Measurements from ENCODE around the gene ANGEL1. TPM values are rescaled to one million over a fixed set of nuclear protein-coding genes. Genes with fewer than 3 reads are reported as not detected.

The ANGEL1 gene
- polyA plus RNA-seq, 1 of the 3 experiments (the other 2 are of a cell fraction) = 14.1 TPM

- Histone ChIP-seq H3K4me2 (no peak within 1 kb of the TSS), H3K36me3 (replicated peaks in 1 of 2; ENCODE audit: control insufficient read depth in 1 of 2, insufficient read depth in 2 of 2, low read length in 1 of 2) (no peaks in the 10 kb centered on the region), H3K27ac (ENCODE audit: low read depth in 2 of 2, low read length in 1 of 2) (no peak within 1 kb of the TSS), H3K27me3 (ENCODE audit: insufficient read depth) (no peaks in the 10 kb centered on the region), H3K4me1 (ENCODE audit: control insufficient read depth in 1 of 2, insufficient read depth in 2 of 2, low read depth in 1 of 2, low read length in 1 of 2) (peaks cover 0 to 13% of the 10 kb centered on the region in 2 experiments; a peak in 1 of 4 replicates), H4K20me1 (ENCODE audit: insufficient read depth) (no peaks in the 10 kb centered on the region), H3K79me2 (ENCODE audit: insufficient read depth) (no peaks in the 10 kb centered on the region), H2AFZ (ENCODE audit: low read depth) (no peak within 1 kb of the TSS), H3K9me2 (no peaks in the 10 kb centered on the region), H3K4me3 (ENCODE audit: low read depth in 2 of 2, low read length in 1 of 2) (no peak within 1 kb of the TSS), H3K9me3 (no peaks in the 10 kb centered on the region), H3F3A (replicated peaks; ENCODE audit: insufficient read depth) (no peaks in the 10 kb centered on the region), H3K9ac (no peak within 1 kb of the TSS)
- TF ChIP-seq REST (IDR thresholded peaks at IDR 0.05; ENCODE audit: low read depth, low read length) (no peak), ELF1 (IDR thresholded peaks at IDR 0.05) (no peak), PBX3 (IDR thresholded peaks at IDR 0.05) (no peak), GATA2 (CRISPR knock-in tag; IDR thresholded peaks at IDR 0.05) (no peak), RXRA (IDR thresholded peaks at IDR 0.05; ENCODE audit: borderline replicate concordance, low read depth) (no peak), RFX5 (IDR thresholded peaks at IDR 0.05; ENCODE audit: low read length) (no peak), MXI1 (IDR thresholded peaks at IDR 0.05; ENCODE audit: low read depth, low read length) (no peak), RAD21 (IDR thresholded peaks at IDR 0.05; ENCODE audit: low read length) (no peak), TEAD4 (IDR thresholded peaks at IDR 0.05; ENCODE audit: borderline replicate concordance, insufficient read depth) (no peak), FOXJ3 (CRISPR knock-in tag; IDR thresholded peaks at IDR 0.05) (no peak)
- TF ChIP-seq, protein P1, sequence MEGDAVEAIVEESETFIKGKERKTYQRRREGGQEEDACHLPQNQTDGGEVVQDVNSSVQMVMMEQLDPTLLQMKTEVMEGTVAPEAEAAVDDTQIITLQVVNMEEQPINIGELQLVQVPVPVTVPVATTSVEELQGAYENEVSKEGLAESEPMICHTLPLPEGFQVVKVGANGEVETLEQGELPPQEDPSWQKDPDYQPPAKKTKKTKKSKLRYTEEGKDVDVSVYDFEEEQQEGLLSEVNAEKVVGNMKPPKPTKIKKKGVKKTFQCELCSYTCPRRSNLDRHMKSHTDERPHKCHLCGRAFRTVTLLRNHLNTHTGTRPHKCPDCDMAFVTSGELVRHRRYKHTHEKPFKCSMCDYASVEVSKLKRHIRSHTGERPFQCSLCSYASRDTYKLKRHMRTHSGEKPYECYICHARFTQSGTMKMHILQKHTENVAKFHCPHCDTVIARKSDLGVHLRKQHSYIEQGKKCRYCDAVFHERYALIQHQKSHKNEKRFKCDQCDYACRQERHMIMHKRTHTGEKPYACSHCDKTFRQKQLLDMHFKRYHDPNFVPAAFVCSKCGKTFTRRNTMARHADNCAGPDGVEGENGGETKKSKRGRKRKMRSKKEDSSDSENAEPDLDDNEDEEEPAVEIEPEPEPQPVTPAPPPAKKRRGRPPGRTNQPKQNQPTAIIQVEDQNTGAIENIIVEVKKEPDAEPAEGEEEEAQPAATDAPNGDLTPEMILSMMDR (IDR thresholded peaks at IDR 0.05) = no peak
- TF ChIP-seq, protein P2, sequence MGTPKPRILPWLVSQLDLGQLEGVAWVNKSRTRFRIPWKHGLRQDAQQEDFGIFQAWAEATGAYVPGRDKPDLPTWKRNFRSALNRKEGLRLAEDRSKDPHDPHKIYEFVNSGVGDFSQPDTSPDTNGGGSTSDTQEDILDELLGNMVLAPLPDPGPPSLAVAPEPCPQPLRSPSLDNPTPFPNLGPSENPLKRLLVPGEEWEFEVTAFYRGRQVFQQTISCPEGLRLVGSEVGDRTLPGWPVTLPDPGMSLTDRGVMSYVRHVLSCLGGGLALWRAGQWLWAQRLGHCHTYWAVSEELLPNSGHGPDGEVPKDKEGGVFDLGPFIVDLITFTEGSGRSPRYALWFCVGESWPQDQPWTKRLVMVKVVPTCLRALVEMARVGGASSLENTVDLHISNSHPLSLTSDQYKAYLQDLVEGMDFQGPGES (IDR thresholded peaks at IDR 0.05; ENCODE audit: low read depth, low read length) = no peak
- TF ChIP-seq, protein P3, sequence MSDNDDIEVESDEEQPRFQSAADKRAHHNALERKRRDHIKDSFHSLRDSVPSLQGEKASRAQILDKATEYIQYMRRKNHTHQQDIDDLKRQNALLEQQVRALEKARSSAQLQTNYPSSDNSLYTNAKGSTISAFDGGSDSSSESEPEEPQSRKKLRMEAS (IDR thresholded peaks at IDR 0.05; ENCODE audit: low read depth) = no peak
- ChIA-PET CTCF (interaction anchor here (0.9 kb wide), 1 partner anchor 50 kb away, joined by 4 read pairs; no protein-coding TSS in a partner anchor), POLR2A (no interaction called here)
- DNase-seq = no peak
- WGBS (ENCODE audit: low lambda C conversion rate) = 62% methylated on average over 2 of the region's 2 CpGs
Measured at GRCh38 chr14:76826122-76826521, 13.4 kb upstream of the ANGEL1 start, which contains the start of gene LRRC74A. Gene LRRC74A (plus strand): TSS chr14:76826408. CDS start chr14:76826698, 290 bp downstream.

Data from SK-N-SH (cell line).